Bone marrow (tissue), 2 donors: ENCODE results near the gene SLN.

Experiments
- DNase-seq, 2 donors: peaks; one replicate each; lab custom pipeline; 2025; lab: John Stamatoyannopoulos, UW

The SLN gene

DNA sequence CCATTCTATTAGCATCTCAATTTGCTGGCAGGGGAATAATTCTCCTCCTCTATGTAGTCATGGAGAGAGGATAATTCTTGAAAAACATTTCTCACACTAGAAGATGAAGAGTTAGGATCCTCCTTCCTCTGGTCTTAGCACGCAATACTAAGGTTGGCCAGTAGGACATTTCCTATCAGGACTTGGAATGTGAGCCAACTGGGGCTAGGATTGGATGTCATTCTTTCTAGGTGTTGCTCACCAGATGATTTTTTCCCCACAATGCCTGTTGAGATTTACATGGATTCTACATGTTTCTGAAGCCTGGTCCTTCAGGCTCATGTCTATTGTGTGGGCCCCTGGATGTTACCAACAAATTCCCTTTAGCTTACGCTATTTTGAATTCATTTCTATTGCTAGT, 28.0 kb downstream of the SLN start:
- DNase-seq, result no peak

- DNase-seq, result no peak
Observed at GRCh38 chr11:107683061-107683460, 28.8 kb downstream of the SLN start.

DNA sequence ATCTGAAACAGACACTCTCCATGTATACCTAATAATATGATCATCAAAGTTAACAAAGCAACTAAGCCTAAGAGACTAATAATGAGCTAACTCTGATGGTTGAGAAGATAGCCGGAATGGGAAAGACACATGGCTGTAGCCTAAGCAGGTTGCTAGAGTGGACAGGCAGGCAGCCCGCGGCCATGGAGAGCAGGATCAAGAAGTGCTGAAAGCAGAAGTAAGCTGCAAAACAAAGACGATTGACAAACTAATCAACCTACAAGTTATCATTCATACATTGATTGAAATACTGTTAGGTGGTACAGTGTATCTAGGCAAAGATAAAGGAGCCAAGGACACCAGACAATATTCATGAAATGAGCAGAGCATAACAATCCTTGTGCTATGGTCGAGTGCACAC, 29.3 kb downstream of the SLN start:
- no peak for DNase-seq

DNA sequence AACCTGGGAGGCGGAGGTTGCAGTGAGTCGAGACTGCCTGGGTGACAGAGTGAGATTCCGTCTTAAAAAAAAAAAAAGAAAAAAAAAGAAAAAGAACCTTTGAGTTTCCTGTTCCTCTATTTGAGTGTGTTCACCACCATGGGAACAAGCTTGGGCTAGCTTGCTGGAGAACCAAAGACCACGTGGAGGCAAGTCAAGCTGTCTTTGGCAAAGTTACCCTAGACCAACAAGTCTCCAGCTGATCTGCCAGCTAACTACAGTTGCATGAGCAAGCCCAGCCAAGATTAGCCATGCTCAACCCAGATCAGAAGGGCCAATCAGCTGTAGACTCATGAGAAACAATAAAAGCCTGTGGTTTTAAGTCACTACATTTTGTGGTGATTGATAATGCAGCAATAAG, 29.7 kb downstream of the SLN start:
- no peak for DNase-seq

DNA sequence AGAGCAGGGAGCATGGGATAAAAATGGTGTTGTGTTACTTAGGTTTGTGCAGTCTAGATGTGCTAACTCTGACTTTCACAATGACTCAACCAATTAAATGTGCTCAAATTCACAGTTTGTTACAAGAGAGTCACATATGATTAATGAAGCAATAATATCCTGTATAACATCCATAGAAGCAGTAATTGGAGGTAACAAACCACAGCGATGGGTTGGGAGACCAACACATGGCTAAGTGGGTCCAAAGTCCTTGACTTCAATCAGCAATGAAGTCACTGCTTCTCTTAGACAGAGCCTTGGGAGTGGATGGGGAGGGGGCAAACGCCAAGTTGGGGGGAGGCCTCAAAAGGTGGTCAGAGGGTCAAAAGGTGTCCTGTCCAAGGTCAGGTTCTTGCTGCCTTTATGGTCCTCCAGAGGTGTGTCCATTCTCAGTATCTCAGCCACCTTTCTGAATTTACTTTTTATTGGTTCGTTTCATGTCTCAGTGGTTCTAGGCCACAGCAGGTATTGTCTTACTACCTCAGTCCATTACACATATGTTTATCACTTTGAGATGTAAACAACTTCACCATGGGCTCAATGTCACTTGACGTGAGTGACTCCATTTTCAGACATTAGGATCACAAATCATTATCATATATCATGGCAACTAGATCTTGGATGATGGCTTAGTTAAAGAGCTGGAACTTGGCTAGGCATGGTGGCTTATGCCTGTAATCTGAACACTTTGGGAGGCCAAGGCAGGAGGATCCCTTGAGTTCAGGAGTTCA, 32.4 kb downstream of the SLN start:
- DNase-seq, result no peak

GRCh38 chr11:107678632-107678971, 33.3 kb downstream of the SLN start:
- no peak for DNase-seq

GRCh38 chr11:107677924-107678631, 33.8 kb downstream of the SLN start:
- DNase-seq, result no peak

DNA sequence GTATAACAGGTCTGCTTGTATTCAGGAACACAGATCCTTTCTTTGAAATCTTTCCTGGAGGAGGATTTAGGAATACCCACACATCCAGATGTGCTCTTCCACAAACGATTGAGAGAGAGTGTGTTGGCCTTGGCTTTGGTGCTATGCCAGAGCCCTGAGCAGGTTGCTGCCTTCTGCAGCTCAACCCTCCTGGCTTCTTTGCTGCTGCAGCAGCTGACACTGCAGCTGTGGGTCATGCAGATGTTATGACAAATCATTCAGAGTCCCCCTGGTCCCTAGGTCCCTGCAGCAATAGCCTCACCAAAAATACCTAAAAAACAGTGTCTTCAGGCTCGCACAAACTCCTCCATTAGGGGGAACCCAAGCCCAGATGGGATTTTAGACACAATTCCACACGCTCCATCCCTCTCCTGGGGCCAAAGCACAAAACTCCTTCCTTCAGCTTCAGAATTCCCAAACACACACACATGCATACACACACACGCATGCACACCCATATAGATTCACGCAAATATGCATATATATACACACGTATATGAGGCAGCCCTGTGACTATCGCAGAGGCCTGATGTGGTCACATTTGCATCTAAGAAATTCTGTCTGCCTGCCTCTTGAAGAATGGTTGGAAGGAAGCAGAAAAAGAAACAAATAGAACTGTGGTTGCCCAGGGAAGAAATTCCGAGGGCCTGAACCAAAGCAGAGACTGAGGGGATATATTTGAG, 35.4 kb downstream of the SLN start:
- DNase-seq, result no peak

DNA sequence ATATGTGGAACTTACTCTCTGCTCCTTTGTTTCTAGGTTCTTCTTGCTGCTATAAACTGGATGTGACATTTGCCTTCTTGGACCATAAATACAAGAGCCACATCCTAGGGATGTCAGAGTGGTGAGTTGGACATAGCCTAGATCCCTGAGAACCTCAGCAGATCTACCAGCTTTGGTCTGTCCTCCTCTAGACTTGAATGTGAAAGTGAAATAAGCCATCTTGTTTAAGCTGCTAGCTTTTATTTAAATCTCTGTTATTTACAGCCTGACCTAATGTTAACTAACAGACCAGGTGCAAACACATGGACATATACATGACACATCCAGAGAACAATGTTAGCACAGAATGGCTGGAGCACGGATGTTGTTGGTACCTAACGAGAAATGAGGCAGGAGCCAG, 36.0 kb downstream of the SLN start:
- DNase-seq, result no peak

GRCh38 chr11:107669893-107670601, 41.8 kb downstream of the SLN start:
- no peak for DNase-seq

DNA sequence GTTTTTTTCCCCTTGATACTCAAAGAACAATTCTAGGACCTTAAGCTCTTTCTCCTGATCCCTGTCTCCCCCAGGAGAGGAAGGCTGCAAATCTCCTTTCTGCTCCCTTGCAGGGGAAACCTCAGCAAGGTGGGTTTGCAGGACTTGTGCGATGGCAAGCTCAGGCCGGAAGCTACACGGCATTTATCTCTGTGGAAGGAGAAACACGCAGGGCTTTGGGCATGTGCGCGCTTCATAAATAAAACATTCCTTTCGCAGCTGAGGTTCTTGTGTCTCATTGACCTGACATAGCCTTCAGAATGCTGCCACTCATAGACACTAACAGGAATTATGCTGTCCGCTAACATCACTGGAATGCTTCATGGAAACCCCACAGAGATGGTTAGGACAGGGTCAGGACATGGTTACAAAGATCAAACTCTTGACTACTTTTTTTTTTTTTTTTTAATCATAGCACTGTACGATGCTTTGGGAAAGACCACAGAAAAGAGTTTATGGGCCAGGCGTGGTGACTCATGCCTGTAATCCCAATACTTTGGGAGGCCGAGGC, 42.6 kb downstream of the SLN start:
- no peak for DNase-seq

GRCh38 chr11:107666911-107667613, 44.8 kb downstream of the SLN start:
- no peak for DNase-seq

GRCh38 chr11:107665018-107665417, 46.8 kb downstream of the SLN start:
- no peak for DNase-seq

DNA sequence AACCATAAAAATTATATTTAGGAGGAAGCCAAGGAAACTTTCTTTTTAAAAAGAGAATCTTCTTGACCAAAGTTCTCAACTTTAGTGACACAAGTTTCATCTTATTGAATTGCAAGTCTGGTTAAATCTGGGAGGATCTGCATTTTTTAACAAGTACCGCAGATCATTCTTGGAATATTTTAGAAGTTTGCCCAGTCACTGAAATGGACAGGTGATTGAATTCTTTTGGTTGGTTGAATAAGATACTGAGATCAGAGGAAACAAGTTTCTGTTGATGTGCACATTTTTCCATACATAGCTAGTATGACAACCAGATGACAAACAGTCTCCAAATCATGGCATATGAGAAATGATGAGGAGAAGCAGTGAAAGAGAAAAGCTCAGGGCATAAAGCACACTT, 50.2 kb downstream of the SLN start:
- no peak for DNase-seq

DNA sequence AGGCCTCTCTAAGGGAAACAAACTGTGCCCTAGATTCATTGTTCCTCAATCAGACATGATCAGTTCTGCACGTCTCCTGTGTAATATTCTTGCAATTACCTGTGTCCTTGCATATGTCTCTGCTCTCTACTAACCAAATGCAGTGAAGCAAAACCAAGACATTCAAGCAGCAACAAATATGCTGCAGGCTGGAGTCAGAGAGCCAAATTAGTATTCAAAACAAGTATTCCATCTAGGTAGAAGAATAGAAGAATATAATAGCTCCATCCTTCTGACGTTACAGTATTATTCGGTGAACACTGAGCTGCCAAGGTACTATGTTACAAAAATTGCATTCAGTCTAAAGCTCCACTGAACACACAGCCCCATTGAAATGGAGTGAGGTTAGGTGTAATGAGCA, 51.8 kb downstream of the SLN start:
- DNase-seq, result no peak

GRCh38 chr11:107659310-107659709, 52.5 kb downstream of the SLN start:
- DNase-seq, result no peak
